ENCODE results near the gene EIF1AD. TPM values are rescaled to one million over a fixed set of nuclear protein-coding genes. Genes with fewer than 3 reads are reported as not detected.

EIF1AD gene
- total RNA-seq, 2 donors from 2014 or later = 37.4 to 40.1 TPM

DNA sequence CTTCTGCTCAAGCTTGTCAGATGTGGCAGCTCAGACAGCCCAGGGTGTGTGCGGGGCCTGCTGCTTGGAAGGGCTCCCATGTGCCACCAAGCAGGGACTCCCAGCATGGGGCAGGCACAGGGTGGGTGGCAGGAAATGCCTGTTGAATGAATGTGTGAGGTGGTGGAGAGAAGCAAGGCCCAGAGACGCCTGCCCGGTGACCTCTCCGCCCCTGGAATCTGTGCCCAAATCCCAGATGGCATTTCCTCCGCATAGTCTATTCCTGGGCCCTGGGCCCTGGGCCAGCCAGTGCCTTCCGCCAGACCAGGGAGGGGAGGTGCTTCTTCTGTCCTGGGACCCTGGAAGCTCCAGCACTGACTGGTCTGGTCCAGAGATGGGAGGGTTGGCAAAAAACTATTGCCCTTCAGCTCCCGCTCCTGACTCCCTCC lies 13.5 kb upstream of the EIF1AD start:
- Histone ChIP-seq H3K27ac (ENCODE audit: low read depth, low read length) (no peak overlapping the region), H3K9ac (ENCODE audit: extremely low read depth, low read length, poor library complexity, severe bottlenecking) (no peak overlapping the region), H3K36me3 (ENCODE audit: control insufficient read depth, insufficient read depth, low read length) (no peaks in the 10 kb centered on the region), H3K27me3 (ENCODE audit: control insufficient read depth, insufficient read depth, low read length, poor library complexity, severe bottlenecking) (no peaks in the 10 kb centered on the region), H3K4me1 (ENCODE audit: control insufficient read depth, insufficient read depth, low read length) (peaks cover 5% of the 10 kb centered on the region), H3K9me3 (ENCODE audit: control insufficient read depth, low read length) (no peaks in the 10 kb centered on the region), H3K4me3 (ENCODE audit: low read length) (no peak overlapping the region)
- 92 to 100% methylated on average over 1 to 7 of the region's 7 CpGs for WGBS, 2 experiments (ENCODE audit: insufficient coverage in 1 of 2, insufficient read length in 1 of 2)
- Mint-ChIP-seq H3K4me3 (no peak overlapping the region), H3K9me3 (no peaks in the 10 kb centered on the region), H3K27ac (no peak overlapping the region), H3K4me1 (peaks cover 6% of the 10 kb centered on the region), H3K27me3 (ENCODE audit: insufficient read depth) (peaks cover 9% of the 10 kb centered on the region), H3K36me3 (ENCODE audit: low read depth) (no peaks in the 10 kb centered on the region)
- no peak for DNase-seq
- TF ChIP-seq, protein P1, sequence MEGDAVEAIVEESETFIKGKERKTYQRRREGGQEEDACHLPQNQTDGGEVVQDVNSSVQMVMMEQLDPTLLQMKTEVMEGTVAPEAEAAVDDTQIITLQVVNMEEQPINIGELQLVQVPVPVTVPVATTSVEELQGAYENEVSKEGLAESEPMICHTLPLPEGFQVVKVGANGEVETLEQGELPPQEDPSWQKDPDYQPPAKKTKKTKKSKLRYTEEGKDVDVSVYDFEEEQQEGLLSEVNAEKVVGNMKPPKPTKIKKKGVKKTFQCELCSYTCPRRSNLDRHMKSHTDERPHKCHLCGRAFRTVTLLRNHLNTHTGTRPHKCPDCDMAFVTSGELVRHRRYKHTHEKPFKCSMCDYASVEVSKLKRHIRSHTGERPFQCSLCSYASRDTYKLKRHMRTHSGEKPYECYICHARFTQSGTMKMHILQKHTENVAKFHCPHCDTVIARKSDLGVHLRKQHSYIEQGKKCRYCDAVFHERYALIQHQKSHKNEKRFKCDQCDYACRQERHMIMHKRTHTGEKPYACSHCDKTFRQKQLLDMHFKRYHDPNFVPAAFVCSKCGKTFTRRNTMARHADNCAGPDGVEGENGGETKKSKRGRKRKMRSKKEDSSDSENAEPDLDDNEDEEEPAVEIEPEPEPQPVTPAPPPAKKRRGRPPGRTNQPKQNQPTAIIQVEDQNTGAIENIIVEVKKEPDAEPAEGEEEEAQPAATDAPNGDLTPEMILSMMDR (conservative IDR thresholded peaks at IDR 0.05) = no peak

DNA sequence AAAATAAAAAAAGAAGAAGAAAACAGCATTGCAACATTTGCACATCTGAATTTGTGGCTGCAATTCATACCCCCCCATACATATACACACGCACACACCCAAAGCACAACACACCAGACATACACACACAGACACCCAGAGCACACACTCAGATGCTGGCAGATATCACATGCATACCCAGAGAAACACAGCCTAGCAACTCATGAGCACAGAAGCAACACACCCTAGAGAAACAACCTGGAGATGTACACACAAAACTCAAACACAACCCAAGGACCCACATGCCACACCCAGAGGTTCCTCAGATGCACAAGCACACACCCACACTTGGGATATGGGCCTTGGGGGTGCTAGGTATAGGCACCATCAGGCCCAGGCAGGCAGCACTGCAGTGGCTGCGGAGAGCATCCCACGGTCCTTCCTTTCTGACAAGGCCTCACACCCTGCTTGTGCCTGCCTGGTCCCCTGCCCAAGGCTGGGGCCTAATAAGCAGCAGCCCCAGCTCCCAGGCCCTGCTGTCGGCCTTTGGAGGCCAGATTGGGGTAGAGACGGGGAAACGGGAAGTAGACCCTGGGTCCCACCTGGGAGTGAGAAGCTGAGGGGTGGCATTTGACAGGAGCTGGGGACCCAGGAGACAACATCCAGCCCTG lies 13.0 kb upstream of the EIF1AD start:
- Histone ChIP-seq H3K36me3 (ENCODE audit: control insufficient read depth, insufficient read depth, low read length) (no peaks in the 10 kb centered on the region), H3K4me3 (ENCODE audit: low read length) (no peak overlapping the region), H3K27me3 (ENCODE audit: control insufficient read depth, insufficient read depth, low read length, poor library complexity, severe bottlenecking) (no peaks in the 10 kb centered on the region), H3K9me3 (ENCODE audit: control insufficient read depth, low read length) (no peaks in the 10 kb centered on the region), H3K4me1 (ENCODE audit: control insufficient read depth, insufficient read depth, low read length) (peaks cover 5% of the 10 kb centered on the region), H3K27ac (ENCODE audit: low read depth, low read length) (no peak overlapping the region), H3K9ac (ENCODE audit: extremely low read depth, low read length, poor library complexity, severe bottlenecking) (no peak overlapping the region)
- Mint-ChIP-seq H3K9me3 (no peaks in the 10 kb centered on the region), H3K4me1 (peaks cover 10% of the 10 kb centered on the region), H3K27me3 (ENCODE audit: insufficient read depth) (peaks cover 8% of the 10 kb centered on the region), H3K27ac (no peak overlapping the region), H3K4me3 (no peak overlapping the region), H3K36me3 (ENCODE audit: low read depth) (no peaks in the 10 kb centered on the region)
- TF ChIP-seq, protein P1 (conservative IDR thresholded peaks at IDR 0.05) = no peak
- no peak for DNase-seq
- 93 to 100% methylated on average over 1 to 6 of the region's 6 CpGs for WGBS, 2 experiments (ENCODE audit: insufficient coverage in 1 of 2, insufficient read length in 1 of 2)

DNA sequence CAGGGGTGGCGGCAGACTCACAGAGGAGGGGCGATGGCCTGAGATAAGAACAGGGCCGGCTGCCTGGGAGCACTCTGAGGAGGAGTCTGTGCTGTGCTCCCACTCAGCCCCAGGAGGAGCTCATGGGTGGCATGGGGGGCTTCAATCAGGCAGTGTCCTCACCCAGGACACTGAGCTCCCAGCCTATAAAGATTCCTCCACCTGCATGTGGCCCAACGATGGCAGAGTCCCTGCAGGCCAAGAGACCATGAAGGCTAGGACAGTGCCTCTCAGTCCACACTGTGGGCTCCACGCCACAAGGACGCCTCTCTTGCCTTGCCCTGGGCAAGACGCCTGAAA lies 11.8 kb upstream of the EIF1AD start:
- no peaks in the 10 kb centered on the region for H3K27me3 ChIP-seq (ENCODE audit: control insufficient read depth, insufficient read depth, low read length, poor library complexity, severe bottlenecking)
- no peak overlapping the region for H3K4me3 Mint-ChIP-seq
- no peaks in the 10 kb centered on the region for H3K36me3 ChIP-seq (ENCODE audit: control insufficient read depth, insufficient read depth, low read length)
- DNase-seq = no peak
- H3K4me3 ChIP-seq (ENCODE audit: low read length) = no peak overlapping the region
- H3K4me1 ChIP-seq (ENCODE audit: control insufficient read depth, insufficient read depth, low read length) = peaks cover 7% of the 10 kb centered on the region
- H3K36me3 Mint-ChIP-seq (ENCODE audit: low read depth) = no peaks in the 10 kb centered on the region
- no peak overlapping the region for H3K9ac ChIP-seq (ENCODE audit: extremely low read depth, low read length, poor library complexity, severe bottlenecking)
- no peak overlapping the region for H3K27ac ChIP-seq (ENCODE audit: low read depth, low read length)
- 86 to 95% methylated on average over 4 to 7 of the region's 7 CpGs for WGBS, 2 experiments (ENCODE audit: insufficient coverage in 1 of 2, insufficient read length in 1 of 2)
- TF ChIP-seq, protein P1 (conservative IDR thresholded peaks at IDR 0.05) = no peak
- H3K27me3 Mint-ChIP-seq (ENCODE audit: insufficient read depth) = peaks cover 8% of the 10 kb centered on the region
- H3K9me3 Mint-ChIP-seq = no peaks in the 10 kb centered on the region
- H3K9me3 ChIP-seq (ENCODE audit: control insufficient read depth, low read length) = no peaks in the 10 kb centered on the region
- H3K27ac Mint-ChIP-seq = no peak overlapping the region
- H3K4me1 Mint-ChIP-seq = peaks cover 14% of the 10 kb centered on the region
